Muscle of arm (tissue), 12 donors: ENCODE data around the gene CDC5L. TPM values are rescaled to one million over a fixed set of nuclear protein-coding genes. Genes with fewer than 3 reads are reported as not detected.
A peak's percentile ranks its signal among the peaks of the same experiment; 100 is the strongest.

Source experiments
- DNase-seq: peaks from one replicate; pipeline ENCODE4 v3.0.0-alpha.2; 2013
- polyA plus RNA-seq, 12 donors: library from polyadenylated mRNA; unstranded; fragments of 120-200 nt; gene quantifications; one replicate each; pipeline ENCODE4 v1.2.1, GENCODE V29; 2013; ENCODE audit not compliant: insufficient read length in 12 of 12

CDC5L gene
- polyA plus RNA-seq, 12 donors = 16.6 to 31.1 (median 28.8) TPM; not detected in 1

GRCh38 chr6:44366781-44367180, 20.7 kb upstream of the CDC5L start:
- DNase-seq = no peak

- DNase-seq = no peak
Observed at GRCh38 chr6:44367681-44368080, 19.8 kb upstream of the CDC5L start.

GRCh38 chr6:44373051-44373450, 14.5 kb upstream of the CDC5L start:
- no peak for DNase-seq

- no peak for DNase-seq
Observed at GRCh38 chr6:44373787-44374186, 13.7 kb upstream of the CDC5L start.

GRCh38 chr6:44375071-44375470, 12.4 kb upstream of the CDC5L start:
- no peak for DNase-seq

GRCh38 chr6:44377484-44377883, 10.0 kb upstream of the CDC5L start:
- no peak for DNase-seq

GRCh38 chr6:44377971-44378370, 9.5 kb upstream of the CDC5L start:
- no peak for DNase-seq

DNA sequence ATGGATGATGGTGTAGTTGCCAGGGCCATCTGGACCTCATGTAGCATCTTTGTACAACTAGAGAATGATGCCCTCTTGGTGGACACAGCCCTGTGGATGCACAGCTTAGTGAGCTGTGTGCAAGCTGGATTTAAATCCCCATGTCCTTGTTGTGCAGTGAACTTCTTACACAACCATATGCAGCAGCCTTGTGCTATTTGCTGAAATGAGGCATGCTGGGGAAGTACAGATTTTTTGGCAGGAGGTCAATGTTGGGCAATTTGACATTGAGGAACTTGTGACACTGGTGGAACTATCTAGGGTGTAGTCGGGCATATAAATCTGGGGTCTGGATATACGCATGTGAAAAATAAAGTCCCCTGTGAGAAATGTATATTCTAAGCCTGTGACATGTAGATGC, 5.8 kb upstream of the CDC5L start:
- DNase-seq = peak; percentile 26

GRCh38 chr6:44386364-44386928, 1.1 kb upstream of the CDC5L start:
- DNase-seq = peak; percentile 61

- no peak for DNase-seq
Observed at GRCh38 chr6:44386929-44387345, 569 bp upstream of the CDC5L start.

DNA sequence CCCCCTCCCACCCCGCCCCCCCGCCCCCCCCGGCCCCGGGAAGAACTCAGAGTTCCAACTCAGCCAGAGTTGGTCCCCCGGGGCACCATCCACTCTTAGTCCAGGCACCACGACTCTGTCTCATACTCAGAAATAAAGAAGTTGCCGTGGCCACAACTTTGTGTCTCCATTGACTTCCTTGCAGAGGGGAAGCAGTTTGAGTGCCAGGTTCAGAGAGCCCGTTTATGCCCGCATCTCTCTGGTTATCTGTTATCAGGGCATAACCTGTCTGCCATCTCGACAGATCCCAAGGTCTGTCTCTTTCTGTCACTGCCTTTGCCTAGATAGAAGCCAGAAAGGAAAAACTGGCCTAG, 605 bp downstream of the CDC5L start:
- DNase-seq = no peak

- no peak for DNase-seq
Observed at GRCh38 chr6:44388887-44389286, 1.4 kb downstream of the CDC5L start.

GRCh38 chr6:44390158-44390683, 2.7 kb downstream of the CDC5L start:
- DNase-seq = no peak

DNA sequence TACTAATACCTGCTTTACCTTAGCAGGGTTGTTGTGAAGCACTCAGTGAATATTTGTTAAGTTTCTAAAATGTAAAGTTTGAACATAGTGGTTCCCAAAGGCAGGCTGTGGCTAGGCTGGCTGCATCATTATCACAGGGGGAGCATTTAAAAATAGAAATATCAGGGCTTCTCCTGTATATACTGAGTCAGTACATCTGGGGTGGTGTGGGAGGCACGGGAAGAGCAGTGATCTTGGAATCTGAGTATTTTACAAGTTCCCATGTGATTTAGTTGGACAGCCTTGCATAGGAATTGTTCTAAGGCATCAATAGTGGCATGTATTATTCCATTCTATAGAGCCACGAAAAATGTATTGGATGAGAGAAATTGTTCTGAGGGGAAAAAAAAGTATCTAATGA, 8.0 kb downstream of the CDC5L start:
- DNase-seq = no peak

DNA sequence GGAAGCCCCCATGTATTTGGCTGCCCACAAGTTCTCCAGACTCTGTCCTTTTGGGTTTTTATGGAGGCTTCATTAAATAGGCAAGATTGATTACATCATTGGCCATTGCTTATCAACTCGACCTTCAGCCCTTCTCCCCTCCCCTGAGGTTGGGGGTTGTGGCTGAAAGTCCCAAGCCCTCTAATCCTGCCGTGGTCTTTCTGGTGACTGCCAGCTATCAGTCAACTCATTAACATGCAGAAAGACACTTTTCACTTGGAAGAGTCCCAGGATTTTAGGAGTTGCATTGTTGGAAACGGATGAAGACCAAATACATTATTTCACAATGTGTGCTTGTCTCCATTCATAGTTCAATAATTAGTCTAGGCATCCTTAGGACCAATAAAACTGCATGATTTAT, 9.5 kb downstream of the CDC5L start:
- no peak for DNase-seq

DNA sequence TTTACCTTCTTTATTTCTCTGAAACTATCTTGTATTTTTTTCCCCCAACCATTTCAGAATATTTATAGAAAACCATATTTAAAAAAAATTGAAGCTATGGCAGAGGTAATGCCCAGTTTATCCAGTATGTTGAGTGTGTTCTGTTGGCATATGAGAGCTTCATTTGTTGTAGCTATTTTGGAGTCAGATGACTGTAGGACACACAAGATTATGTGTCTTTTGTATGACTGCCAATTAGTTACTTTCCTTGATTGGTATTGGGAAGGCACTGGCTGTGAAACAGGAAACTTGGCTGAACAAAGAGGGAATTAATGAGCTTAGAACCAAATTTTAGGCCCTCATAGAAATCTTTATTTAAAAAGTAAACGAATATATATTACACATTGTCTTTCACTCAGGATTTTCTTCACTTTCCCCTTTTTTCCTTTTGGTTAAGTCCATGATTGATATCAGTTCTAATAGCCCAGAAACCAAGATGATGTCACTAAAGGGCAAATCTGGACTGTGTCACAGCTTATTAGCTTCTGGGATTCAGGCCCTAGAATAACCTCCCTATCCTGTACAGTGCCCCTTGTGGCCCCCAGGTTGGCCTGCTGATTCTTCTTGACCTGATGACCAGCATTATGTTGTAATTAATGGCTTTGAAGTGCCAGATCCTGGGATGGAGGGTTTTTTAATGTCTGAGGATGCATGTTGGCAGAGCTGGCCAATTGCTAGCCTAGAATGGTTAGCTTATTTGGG, 10.1 kb downstream of the CDC5L start:
- no peak for DNase-seq

GRCh38 chr6:44399991-44400390, 12.5 kb downstream of the CDC5L start:
- no peak for DNase-seq

- no peak for DNase-seq
Observed at GRCh38 chr6:44400572-44400971, 13.1 kb downstream of the CDC5L start.

- DNase-seq = no peak
Observed at GRCh38 chr6:44401138-44401537, 13.6 kb downstream of the CDC5L start.

DNA sequence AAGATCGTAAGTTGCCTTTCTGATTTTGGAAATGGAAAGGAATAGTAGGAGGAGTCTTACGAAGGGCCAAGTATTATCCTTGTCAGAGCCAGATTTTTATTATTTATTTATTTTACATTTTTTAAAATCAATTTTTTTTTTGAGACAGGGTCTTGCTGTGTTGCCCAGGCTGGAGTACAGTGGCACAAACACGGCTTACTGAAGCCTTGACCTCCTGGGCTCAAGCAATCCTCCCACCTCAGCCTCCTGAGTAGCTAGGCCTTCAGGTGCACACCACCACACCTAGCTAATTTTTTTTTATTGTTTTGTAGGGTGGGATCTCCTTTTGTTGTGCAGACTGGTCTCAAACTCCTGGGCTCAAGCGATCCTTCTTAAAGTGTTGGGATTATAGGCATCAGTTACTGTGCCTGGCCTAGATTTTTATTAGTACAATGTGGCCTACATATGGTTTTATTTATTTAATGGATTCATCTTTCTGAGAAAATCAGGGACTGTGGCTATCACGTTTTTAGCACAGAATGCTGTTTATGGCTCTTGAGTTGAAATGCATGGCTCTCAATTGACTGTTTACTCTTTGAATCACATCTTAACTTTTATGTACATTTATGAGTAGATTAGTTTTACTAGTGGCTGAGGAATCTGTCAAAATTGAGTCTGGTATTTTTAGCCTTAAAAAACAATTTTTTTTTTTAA, 16.7 kb downstream of the CDC5L start:
- DNase-seq = no peak

DNA sequence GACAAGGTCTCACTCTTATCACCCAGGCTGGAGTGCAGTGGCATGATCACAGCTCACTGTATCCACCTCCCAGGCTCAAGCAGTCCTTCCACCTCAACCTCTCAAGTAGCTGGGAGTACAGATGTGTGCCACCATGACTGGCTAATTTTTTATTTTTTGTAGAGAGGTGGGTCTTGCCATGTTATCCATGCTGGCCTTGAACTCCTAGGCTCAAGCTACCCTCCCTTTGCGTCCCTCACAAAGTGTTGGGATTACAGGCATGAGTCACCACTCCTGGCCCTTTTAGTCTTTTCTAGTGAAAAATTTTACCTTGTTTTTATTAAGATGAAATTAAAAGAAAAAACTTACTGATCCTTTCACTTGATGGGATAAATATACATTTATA, 17.2 kb downstream of the CDC5L start:
- DNase-seq = no peak

DNA sequence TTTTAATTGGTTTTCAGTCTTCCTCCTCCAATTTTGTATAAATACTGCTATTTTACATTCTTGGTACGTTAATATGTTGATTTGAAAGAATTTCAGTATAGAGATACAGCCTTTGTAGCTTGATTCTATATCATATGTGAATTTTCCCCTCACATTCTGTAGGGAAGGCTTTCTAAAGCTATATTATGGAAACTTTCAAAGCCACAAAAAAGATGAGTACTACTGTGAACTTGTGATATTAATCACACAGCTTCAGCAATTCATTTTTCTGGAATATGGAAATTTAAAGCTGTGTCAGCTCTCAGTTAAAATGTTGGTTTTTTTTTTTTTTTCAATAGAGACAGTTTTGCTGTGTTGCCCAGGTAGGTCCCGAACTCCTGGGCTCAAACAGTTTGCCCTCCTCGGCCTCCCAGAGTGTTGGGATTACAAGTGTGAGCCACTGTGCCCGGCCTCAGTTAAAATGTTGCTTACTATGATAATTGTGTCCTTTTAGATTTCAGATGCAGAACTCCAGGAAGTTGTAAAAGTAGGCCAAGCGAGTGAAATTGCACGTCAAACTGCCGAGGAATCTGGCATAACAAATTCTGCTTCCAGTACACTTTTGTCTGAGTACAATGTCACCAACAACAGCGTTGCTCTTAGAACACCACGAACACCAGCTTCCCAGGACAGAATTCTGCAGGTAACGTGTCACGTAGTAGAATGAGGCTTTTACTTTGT, 20.6 kb downstream of the CDC5L start:
- no peak for DNase-seq
